ENCODE measurements around the gene GHR.

The GHR gene

GRCh38 chr5:42586625-42587024 lies 163.4 kb downstream of the GHR start:
- H3K36me3 ChIP-seq, result no peaks in the 10 kb centered on the region
- peaks cover 0 to 11% of the 10 kb centered on the region in 2 experiments for H3K4me1 ChIP-seq (ENCODE audit: control insufficient read depth in 1 of 2, insufficient read depth in 1 of 2, low read depth in 1 of 2, low read length in 1 of 2)
- H3K9me3 ChIP-seq, result no peaks in the 10 kb centered on the region
- TF ChIP-seq CTCF (IDR thresholded peaks at IDR 0.05), result no peak
- no peak overlapping the region for H3K4me3 ChIP-seq (ENCODE audit: low read depth in 1 of 2, low read length in 1 of 2)
- H3K27me3 ChIP-seq, result no peaks in the 10 kb centered on the region
- H3K27ac ChIP-seq, result no peak overlapping the region

GRCh38 chr5:42587096-42587723 lies 164.0 kb downstream of the GHR start:
- H3K27ac ChIP-seq, result no peak overlapping the region
- H3K9me3 ChIP-seq, result no peaks in the 10 kb centered on the region
- H3K27me3 ChIP-seq, result no peaks in the 10 kb centered on the region
- H3K36me3 ChIP-seq, result no peaks in the 10 kb centered on the region
- TF ChIP-seq CTCF (IDR thresholded peaks at IDR 0.05), result no peak
- peaks cover 0 to 13% of the 10 kb centered on the region in 2 experiments for H3K4me1 ChIP-seq (ENCODE audit: control insufficient read depth in 1 of 2, insufficient read depth in 1 of 2, low read depth in 1 of 2, low read length in 1 of 2)
- no peak overlapping the region for H3K4me3 ChIP-seq (ENCODE audit: low read depth in 1 of 2, low read length in 1 of 2)

- Histone ChIP-seq H3K9me3 (no peaks in the 10 kb centered on the region), H3K4me1 (ENCODE audit: control insufficient read depth in 1 of 2, insufficient read depth in 1 of 2, low read depth in 1 of 2, low read length in 1 of 2) (peaks cover 8 to 27% of the 10 kb centered on the region in 2 experiments), H3K4me3 (ENCODE audit: low read depth in 1 of 2, low read length in 1 of 2) (no peak overlapping the region), H3K27ac (peak overlapping the region; percentile 51), H3K27me3 (no peaks in the 10 kb centered on the region), H3K36me3 (no peaks in the 10 kb centered on the region)
- no peak for TF ChIP-seq CTCF (IDR thresholded peaks at IDR 0.05)
These were observed 167.3 kb downstream of the GHR start for GRCh38 chr5:42590566-42590965.

GRCh38 chr5:42591015-42591414 lies 167.8 kb downstream of the GHR start:
- H3K9me3 ChIP-seq, result no peaks in the 10 kb centered on the region
- H3K4me1 ChIP-seq (ENCODE audit: control insufficient read depth in 1 of 2, insufficient read depth in 1 of 2, low read depth in 1 of 2, low read length in 1 of 2), result peaks cover 8 to 27% of the 10 kb centered on the region in 2 experiments
- H3K27me3 ChIP-seq, result no peaks in the 10 kb centered on the region
- H3K4me3 ChIP-seq (ENCODE audit: low read depth in 1 of 2, low read length in 1 of 2), result no peak overlapping the region
- H3K27ac ChIP-seq, result peak overlapping the region; percentile 51
- no peak for TF ChIP-seq CTCF (IDR thresholded peaks at IDR 0.05)
- no peaks in the 10 kb centered on the region for H3K36me3 ChIP-seq

- no peak overlapping the region for H3K27ac ChIP-seq
- no peak for TF ChIP-seq CTCF (IDR thresholded peaks at IDR 0.05)
- H3K27me3 ChIP-seq, result no peaks in the 10 kb centered on the region
- no peak overlapping the region for H3K4me3 ChIP-seq (ENCODE audit: low read depth in 1 of 2, low read length in 1 of 2)
- no peaks in the 10 kb centered on the region for H3K36me3 ChIP-seq
- H3K9me3 ChIP-seq, result no peaks in the 10 kb centered on the region
- peaks cover 8 to 27% of the 10 kb centered on the region in 2 experiments for H3K4me1 ChIP-seq (ENCODE audit: control insufficient read depth in 1 of 2, insufficient read depth in 1 of 2, low read depth in 1 of 2, low read length in 1 of 2)
These were observed 169.3 kb downstream of the GHR start for GRCh38 chr5:42592401-42593140.
